Natural killer cell (primary cell): ENCODE data around the gene TNFSF12. TPM values are rescaled to one million over a fixed set of nuclear protein-coding genes. Genes with fewer than 3 reads are reported as not detected.

Experiments
- ATAC-seq, 3 donors: fragments of 150-1000 bp in 2 of 3; fragments of 200-7000 bp in 1 of 3; cut with Tn5 transposase; 1 replicate in 1 of 3; 2 replicates in 2 of 3; pipeline ENCODE4 v1.10.0; 2021; ENCODE audit warnings: mild to moderate bottlenecking in 2 of 3, moderate library complexity in 2 of 3
- DNase-seq, 2 donors: peaks; one replicate each; pipeline versions ENCODE4 v3.0.0 to v3.0.0-alpha.2; 2013 to 2021; ENCODE audit warnings: mixed read lengths in 1 of 2
- H3K27ac ChIP-seq: one replicate; pipeline ENCODE4 v1.5.1; 2013; ENCODE audit warnings: mild to moderate bottlenecking, low read length
- H3K27me3 ChIP-seq: one replicate; pipeline ENCODE4 v1.6.1; 2013; ENCODE audit warnings: low read length; ENCODE audit not compliant: control insufficient read depth, insufficient read depth
- H3K36me3 ChIP-seq: one replicate; pipeline ENCODE4 v1.6.1; 2013; ENCODE audit warnings: low read length; ENCODE audit not compliant: control insufficient read depth, insufficient read depth
- H3K4me1 ChIP-seq: one replicate; pipeline ENCODE4 v1.6.1; 2013; ENCODE audit warnings: low read length; ENCODE audit not compliant: control insufficient read depth, insufficient read depth
- H3K4me3 ChIP-seq: one replicate; pipeline ENCODE4 v1.5.1; 2013; ENCODE audit warnings: low read length
- H3K9me3 ChIP-seq: one replicate; pipeline ENCODE4 v1.6.1; 2013; ENCODE audit warnings: low read length; ENCODE audit not compliant: control insufficient read depth, insufficient read depth
- H3K27ac Mint-ChIP-seq, 2 donors: one replicate each; pipeline ENCODE4 v1.8.0; 2022; ENCODE audit warnings: mild to moderate bottlenecking in 2 of 2, mixed read lengths in 2 of 2, moderate library complexity in 1 of 2
- H3K27me3 Mint-ChIP-seq, 2 donors: one replicate each; pipeline ENCODE4 v1.8.0; 2022; ENCODE audit warnings: low read depth in 2 of 2, mixed read lengths in 2 of 2
- H3K36me3 Mint-ChIP-seq: one replicate; pipeline ENCODE4 v1.8.0; 2022; ENCODE audit warnings: mixed read lengths
- H3K4me1 Mint-ChIP-seq, 2 donors: one replicate each; pipeline ENCODE4 v1.8.0; 2022; ENCODE audit warnings: mixed read lengths in 2 of 2
- H3K4me3 Mint-ChIP-seq: one replicate; pipeline ENCODE4 v1.8.0; 2022; ENCODE audit warnings: mild to moderate bottlenecking, moderate library complexity, mixed read lengths
- H3K9me3 Mint-ChIP-seq, 2 donors: one replicate each; pipeline ENCODE4 v1.8.0; 2022; ENCODE audit warnings: mixed read lengths in 2 of 2
- WGBS: methylation state at CpG from one replicate; pipeline ENCODE4 v1.1.7; 2013; ENCODE audit warnings: missing lambda C conversion rate; ENCODE audit not compliant: insufficient coverage; 5-methylcytosine and 5-hydroxymethylcytosine counted together
- intact Hi-C: fragments of 100-400 bp; cut with micrococcal nuclease; formaldehyde crosslinking; loops from one replicate; pipeline ENCODE4 v1.14.2; 2022
- total RNA-seq, 4 donors: library from RNA; stranded (reverse); fragments of 120-200 nt in 1 of 4; gene quantifications; one replicate each; pipeline versions ENCODE4 v1.2.3 to v1.2.4, GENCODE V29; 2013 to 2022
- TF ChIP-seq, protein P1 (sequence below): fragments of 200-600 bp; IDR thresholded peaks from one replicate; pipeline ENCODE4 v1.8.0; 2022; ENCODE audit warnings: antibody characterized with exemption

TNFSF12 gene
- total RNA-seq, 3 donors from 2014 or later (not counting 1 experiment from before 2014, with no cell fraction given), result 49.1 to 62.6 (median 60.3) TPM

DNA sequence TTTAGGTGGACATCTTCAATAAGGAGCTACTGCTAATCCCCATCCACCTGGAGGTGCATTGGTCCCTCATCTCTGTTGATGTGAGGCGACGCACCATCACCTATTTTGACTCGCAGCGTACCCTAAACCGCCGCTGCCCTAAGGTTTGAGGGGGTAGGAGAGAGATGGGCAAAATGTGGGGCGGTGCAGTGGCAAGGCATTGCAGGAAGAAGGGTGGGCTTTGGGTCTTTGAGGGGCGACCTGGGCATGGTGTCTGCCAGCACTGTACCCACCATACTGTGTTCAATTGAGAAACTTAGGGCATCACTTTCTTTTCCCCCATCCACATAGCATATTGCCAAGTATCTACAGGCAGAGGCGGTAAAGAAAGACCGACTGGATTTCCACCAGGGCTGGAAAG is 21.5 kb downstream of the TNFSF12 start:
- Mint-ChIP-seq H3K4me1 (peaks cover 30 to 38% of the 10 kb centered on the region in 2 donors), H3K27me3 (no peaks in the 10 kb centered on the region), H3K9me3 (no peaks in the 10 kb centered on the region), H3K4me3 (no peak overlapping the region), H3K36me3 (no peaks in the 10 kb centered on the region), H3K27ac (peak overlapping the region in 1 of 2 donors; percentile 100)
- no peak for DNase-seq
- H3K36me3 ChIP-seq, result peaks cover 37% of the 10 kb centered on the region
- H3K27ac ChIP-seq, result no peak overlapping the region
- peaks cover 21% of the 10 kb centered on the region for H3K4me1 ChIP-seq
- intact Hi-C loops, result loop anchor here (5.0 kb wide), 1 partner anchor 272 kb away; no protein-coding TSS in a partner anchor
- H3K4me3 ChIP-seq, result no peak overlapping the region
- no peak for ATAC-seq
- TF ChIP-seq, protein P1, sequence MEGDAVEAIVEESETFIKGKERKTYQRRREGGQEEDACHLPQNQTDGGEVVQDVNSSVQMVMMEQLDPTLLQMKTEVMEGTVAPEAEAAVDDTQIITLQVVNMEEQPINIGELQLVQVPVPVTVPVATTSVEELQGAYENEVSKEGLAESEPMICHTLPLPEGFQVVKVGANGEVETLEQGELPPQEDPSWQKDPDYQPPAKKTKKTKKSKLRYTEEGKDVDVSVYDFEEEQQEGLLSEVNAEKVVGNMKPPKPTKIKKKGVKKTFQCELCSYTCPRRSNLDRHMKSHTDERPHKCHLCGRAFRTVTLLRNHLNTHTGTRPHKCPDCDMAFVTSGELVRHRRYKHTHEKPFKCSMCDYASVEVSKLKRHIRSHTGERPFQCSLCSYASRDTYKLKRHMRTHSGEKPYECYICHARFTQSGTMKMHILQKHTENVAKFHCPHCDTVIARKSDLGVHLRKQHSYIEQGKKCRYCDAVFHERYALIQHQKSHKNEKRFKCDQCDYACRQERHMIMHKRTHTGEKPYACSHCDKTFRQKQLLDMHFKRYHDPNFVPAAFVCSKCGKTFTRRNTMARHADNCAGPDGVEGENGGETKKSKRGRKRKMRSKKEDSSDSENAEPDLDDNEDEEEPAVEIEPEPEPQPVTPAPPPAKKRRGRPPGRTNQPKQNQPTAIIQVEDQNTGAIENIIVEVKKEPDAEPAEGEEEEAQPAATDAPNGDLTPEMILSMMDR, result no peak
- no peaks in the 10 kb centered on the region for H3K9me3 ChIP-seq
- no peaks in the 10 kb centered on the region for H3K27me3 ChIP-seq
- 97% methylated on average over 10 of the region's 10 CpGs for WGBS

DNA sequence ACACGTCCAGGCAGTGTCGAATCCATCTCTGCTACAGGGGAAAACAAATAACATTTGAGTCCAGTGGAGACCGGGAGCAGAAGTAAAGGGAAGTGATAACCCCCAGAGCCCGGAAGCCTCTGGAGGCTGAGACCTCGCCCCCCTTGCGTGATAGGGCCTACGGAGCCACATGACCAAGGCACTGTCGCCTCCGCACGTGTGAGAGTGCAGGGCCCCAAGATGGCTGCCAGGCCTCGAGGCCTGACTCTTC is 23.4 kb downstream of the TNFSF12 start:
- no peak for ATAC-seq
- H3K27me3 Mint-ChIP-seq, result no peaks in the 10 kb centered on the region
- Histone ChIP-seq H3K4me3 (peak overlapping the region; percentile 46), H3K36me3 (peaks cover 46% of the 10 kb centered on the region), H3K27me3 (no peaks in the 10 kb centered on the region), H3K9me3 (no peaks in the 10 kb centered on the region), H3K4me1 (peaks cover 27% of the 10 kb centered on the region), H3K27ac (peak overlapping the region; percentile 86)
- TF ChIP-seq, protein P1, result no peak
- WGBS, result 0% methylated on average over 10 of the region's 11 CpGs
- H3K4me3 Mint-ChIP-seq, result peak overlapping the region; percentile 99
- intact Hi-C loops, result loop anchor here (1.0 to 5.0 kb wide), 6 partner anchors 11 to 270 kb away; partner anchors contain the start of genes EIF5A, FXR2, POLR2A and SENP3
- H3K36me3 Mint-ChIP-seq, result peaks cover 12% of the 10 kb centered on the region
- peak overlapping the region; percentile 98 to 100 for H3K27ac Mint-ChIP-seq
- H3K9me3 Mint-ChIP-seq, result no peaks in the 10 kb centered on the region
- DNase-seq, result no peak
- H3K4me1 Mint-ChIP-seq, result peaks cover 43 to 47% of the 10 kb centered on the region in 2 donors

- no peaks in the 10 kb centered on the region for H3K27me3 ChIP-seq
- ATAC-seq (peak; percentile 79 to 93 (median 80)), DNase-seq (peak; percentile 99 to 100)
- peak overlapping the region; percentile 98 to 100 for H3K27ac Mint-ChIP-seq
- peak overlapping the region; percentile 99 for H3K4me3 Mint-ChIP-seq
- H3K36me3 Mint-ChIP-seq, result peaks cover 15% of the 10 kb centered on the region
- H3K9me3 ChIP-seq, result no peaks in the 10 kb centered on the region
- intact Hi-C loops, result loop anchor here (1.0 to 5.0 kb wide), 7 partner anchors 11 to 270 kb away; partner anchors contain the start of genes EIF5A, FXR2, MPDU1 and POLR2A
- peaks cover 48% of the 10 kb centered on the region for H3K36me3 ChIP-seq
- H3K4me1 Mint-ChIP-seq, result peaks cover 43 to 47% of the 10 kb centered on the region in 2 donors
- H3K9me3 Mint-ChIP-seq, result no peaks in the 10 kb centered on the region
- peaks cover 30% of the 10 kb centered on the region for H3K4me1 ChIP-seq
- TF ChIP-seq, protein P1, result no peak
- H3K27ac ChIP-seq, result peak overlapping the region; percentile 96
- H3K4me3 ChIP-seq, result peak overlapping the region; percentile 93
- under 1% methylated on average over 73 of the region's 73 CpGs for WGBS
- no peaks in the 10 kb centered on the region for H3K27me3 Mint-ChIP-seq
Observed at GRCh38 chr17:7572588-7573323, 23.9 kb downstream of the TNFSF12 start.
